Measurements from ENCODE around the gene FBLN2. TPM values are rescaled to one million over a fixed set of nuclear protein-coding genes. Genes with fewer than 3 reads are reported as not detected.

The FBLN2 gene
- total and polyA plus RNA-seq, 7 experiments from 2014 or later, result 0.11 to 1.5 TPM; not detected in 5

GRCh38 chr3:13547591-13548371, 1.1 kb upstream of the FBLN2 start:
- H3K27me3 Mint-ChIP-seq, result peaks cover 31 to 52% (median 46%) of the 10 kb centered on the region in 5 donors

GRCh38 chr3:13549623-13550422, 898 bp downstream of the FBLN2 start:
- Mint-ChIP-seq H3K4me1 (peaks cover 12 to 24% (median 19%) of the 10 kb centered on the region in 7 donors), H3K4me3 (peak overlapping the region; percentile 50 to 90 (median 78)), H3K27ac (peak overlapping the region in 2 of 9 donors; percentile 45 to 71), H3K36me3 (peaks cover 0 to 5% (median 3%) of the 10 kb centered on the region in 5 donors), H3K9me3 (peaks cover 0 to 3% (median 0%) of the 10 kb centered on the region in 11 donors), H3K27me3 (peaks cover 28 to 64% (median 49%) of the 10 kb centered on the region in 5 donors)
- ChIA-PET CTCF (no interaction called here), POLR2A (no interaction called here)
- peak; percentile 30 for ATAC-seq
- Histone ChIP-seq H3K4me3 (ENCODE audit: low read length) (no peak overlapping the region), H3K36me3 (ENCODE audit: control insufficient read depth in 2 of 3, insufficient read depth in 3 of 3, low read length in 3 of 3) (no peaks in the 10 kb centered on the region), H3K27ac (ENCODE audit: low read depth, low read length) (no peak overlapping the region), H3K9me3 (ENCODE audit: control insufficient read depth in 2 of 3, low read length in 3 of 3) (no peaks in the 10 kb centered on the region), H3K27me3 (ENCODE audit: control insufficient read depth in 2 of 2, insufficient read depth in 2 of 2, low read length in 2 of 2) (peaks cover 0 to 7% of the 10 kb centered on the region in 2 donors), H3K4me1 (ENCODE audit: control insufficient read depth in 2 of 2, insufficient read depth in 2 of 2, low read length in 2 of 2) (peaks cover 0 to 5% of the 10 kb centered on the region in 2 donors)
- DNase-seq, result peak in 3 of 9 donors; percentile 2 to 25 (median 10)
- intact Hi-C loops (cut with micrococcal nuclease), result no loop called here

More at GRCh38 chr3:13547591-13548371, 1.1 kb upstream of the FBLN2 start:
- peaks cover 22 to 35% (median 30%) of the 10 kb centered on the region in 7 donors for H3K4me1 Mint-ChIP-seq
- H3K4me1 ChIP-seq (ENCODE audit: control insufficient read depth in 2 of 2, insufficient read depth in 2 of 2, low read length in 2 of 2), result peaks cover 0 to 12% of the 10 kb centered on the region in 2 donors
- H3K36me3 Mint-ChIP-seq, result peaks cover 0 to 5% (median 3%) of the 10 kb centered on the region in 5 donors
- H3K4me3 ChIP-seq (ENCODE audit: low read length), result no peak overlapping the region
- H3K9me3 ChIP-seq (ENCODE audit: control insufficient read depth in 2 of 3, low read length in 3 of 3), result no peaks in the 10 kb centered on the region
- DNase-seq (no peak), ATAC-seq (no peak)
- POLR2A ChIA-PET, result no interaction called here
- H3K27ac ChIP-seq (ENCODE audit: low read depth, low read length), result no peak overlapping the region
- no peaks in the 10 kb centered on the region for H3K36me3 ChIP-seq (ENCODE audit: control insufficient read depth in 2 of 3, insufficient read depth in 3 of 3, low read length in 3 of 3)
- H3K27me3 ChIP-seq (ENCODE audit: control insufficient read depth in 2 of 2, insufficient read depth in 2 of 2, low read length in 2 of 2), result peaks cover 0 to 7% of the 10 kb centered on the region in 2 donors
- peak overlapping the region; percentile 52 to 82 (median 70) for H3K4me3 Mint-ChIP-seq
- CTCF ChIA-PET, result no interaction called here
- peaks cover 0 to 3% (median 0%) of the 10 kb centered on the region in 11 donors for H3K9me3 Mint-ChIP-seq
- H3K27ac Mint-ChIP-seq, result peak overlapping the region in 1 of 9 donors; percentile 15
- intact Hi-C loops (cut with micrococcal nuclease), result no loop called here

DNA sequence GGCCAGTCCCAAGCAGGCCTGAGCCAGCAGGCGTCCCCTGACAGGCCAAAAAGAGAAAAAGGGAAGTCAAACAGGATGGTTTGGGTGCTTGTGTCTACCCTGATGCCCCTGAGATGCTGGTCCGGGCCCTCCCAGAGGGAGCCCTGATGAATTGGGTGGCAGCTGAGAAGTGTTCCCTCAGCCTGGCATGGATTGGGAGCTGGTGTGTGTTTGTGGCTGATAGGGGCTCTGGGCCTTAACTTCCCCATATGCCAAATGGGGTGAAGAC, 1.4 kb downstream of the FBLN2 start:
- CTCF ChIA-PET, result no interaction called here
- H3K4me3 ChIP-seq (ENCODE audit: low read length), result no peak overlapping the region
- ATAC-seq (no peak), DNase-seq (no peak)
- no peaks in the 10 kb centered on the region for H3K36me3 ChIP-seq (ENCODE audit: control insufficient read depth in 2 of 3, insufficient read depth in 3 of 3, low read length in 3 of 3)
- H3K4me1 Mint-ChIP-seq, result peaks cover 7 to 19% (median 14%) of the 10 kb centered on the region in 7 donors
- H3K9me3 Mint-ChIP-seq, result peaks cover 0 to 3% (median 0%) of the 10 kb centered on the region in 11 donors
- peaks cover 0 to 5% (median 3%) of the 10 kb centered on the region in 5 donors for H3K36me3 Mint-ChIP-seq
- H3K27me3 ChIP-seq (ENCODE audit: control insufficient read depth in 2 of 2, insufficient read depth in 2 of 2, low read length in 2 of 2), result peaks cover 0 to 7% of the 10 kb centered on the region in 2 donors
- no peak overlapping the region for H3K27ac ChIP-seq (ENCODE audit: low read depth, low read length)
- no peaks in the 10 kb centered on the region for H3K9me3 ChIP-seq (ENCODE audit: control insufficient read depth in 2 of 3, low read length in 3 of 3)
- H3K27ac Mint-ChIP-seq, result no peak overlapping the region
- intact Hi-C loops (cut with micrococcal nuclease), result no loop called here
- H3K4me1 ChIP-seq (ENCODE audit: control insufficient read depth in 2 of 2, insufficient read depth in 2 of 2, low read length in 2 of 2), result no peaks in the 10 kb centered on the region
- POLR2A ChIA-PET, result no interaction called here
- peak overlapping the region in 2 of 10 donors; percentile 67 to 90 for H3K4me3 Mint-ChIP-seq
- peaks cover 23 to 59% (median 44%) of the 10 kb centered on the region in 5 donors for H3K27me3 Mint-ChIP-seq

GRCh38 chr3:13550791-13551360, 2.0 kb downstream of the FBLN2 start:
- H3K9me3 Mint-ChIP-seq, result peaks cover 0 to 3% (median 0%) of the 10 kb centered on the region in 11 donors
- peaks cover 0 to 7% of the 10 kb centered on the region in 2 donors for H3K27me3 ChIP-seq (ENCODE audit: control insufficient read depth in 2 of 2, insufficient read depth in 2 of 2, low read length in 2 of 2)
- ATAC-seq (no peak), DNase-seq (no peak)
- ChIA-PET POLR2A (no interaction called here), CTCF (no interaction called here)
- H3K4me1 Mint-ChIP-seq, result peaks cover 3 to 17% (median 12%) of the 10 kb centered on the region in 7 donors
- no peak overlapping the region for H3K27ac Mint-ChIP-seq
- no peak overlapping the region for H3K4me3 Mint-ChIP-seq
- H3K27ac ChIP-seq (ENCODE audit: low read depth, low read length), result no peak overlapping the region
- intact Hi-C loops (cut with micrococcal nuclease), result no loop called here
- no peaks in the 10 kb centered on the region for H3K36me3 ChIP-seq (ENCODE audit: control insufficient read depth in 2 of 3, insufficient read depth in 3 of 3, low read length in 3 of 3)
- H3K4me3 ChIP-seq (ENCODE audit: low read length), result no peak overlapping the region
- peaks cover 0 to 5% (median 3%) of the 10 kb centered on the region in 5 donors for H3K36me3 Mint-ChIP-seq
- peaks cover 21 to 57% (median 42%) of the 10 kb centered on the region in 5 donors for H3K27me3 Mint-ChIP-seq
- H3K9me3 ChIP-seq (ENCODE audit: control insufficient read depth in 2 of 3, low read length in 3 of 3), result no peaks in the 10 kb centered on the region
- H3K4me1 ChIP-seq (ENCODE audit: control insufficient read depth in 2 of 2, insufficient read depth in 2 of 2, low read length in 2 of 2), result no peaks in the 10 kb centered on the region

DNA sequence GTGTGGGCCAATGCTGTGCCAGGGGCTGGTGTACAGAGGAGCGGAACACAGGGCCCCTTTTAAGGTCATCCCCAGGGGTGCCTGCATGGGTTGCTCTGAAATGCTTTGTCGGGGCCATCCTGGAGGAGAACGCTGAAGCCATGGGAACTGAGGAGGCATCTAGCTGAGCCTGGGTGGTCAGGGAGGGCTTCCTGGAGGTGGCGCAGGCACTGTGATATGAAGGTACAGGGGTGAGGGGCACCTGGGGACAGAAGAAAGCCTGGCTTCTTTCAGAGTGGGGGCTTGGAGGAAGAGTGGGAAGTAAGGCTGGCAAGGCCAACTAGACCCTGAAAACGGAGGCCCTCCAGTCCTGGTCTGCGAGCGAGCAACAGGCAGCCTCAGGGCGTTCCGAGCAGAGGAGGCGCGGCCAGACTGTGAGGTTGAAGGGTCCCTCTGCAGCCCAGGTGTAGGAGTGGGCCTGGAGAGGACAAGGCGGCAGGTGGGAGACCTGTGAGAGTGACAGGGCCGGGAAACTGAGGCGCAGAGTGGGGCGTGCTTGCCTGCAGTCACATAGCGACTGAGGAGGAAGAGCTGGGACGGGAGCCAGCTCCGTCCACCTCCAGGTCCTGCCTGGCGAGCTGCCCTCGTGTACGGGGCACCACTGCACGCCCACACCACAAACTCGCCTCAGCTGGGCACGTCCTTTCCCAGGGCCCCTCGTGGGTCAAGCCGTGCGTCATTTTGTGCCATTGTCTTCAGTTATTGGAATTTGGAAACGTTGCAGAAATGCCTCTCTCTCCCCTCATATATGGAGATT, 4.1 kb downstream of the FBLN2 start:
- H3K4me3 ChIP-seq (ENCODE audit: low read length), result no peak overlapping the region
- Mint-ChIP-seq H3K4me3 (no peak overlapping the region), H3K9me3 (peaks cover 0 to 3% (median 0%) of the 10 kb centered on the region in 11 donors), H3K4me1 (peaks cover 3 to 12% (median 11%) of the 10 kb centered on the region in 7 donors), H3K27ac (peak overlapping the region in 1 of 9 donors; percentile 46), H3K27me3 (peaks cover 13 to 54% (median 23%) of the 10 kb centered on the region in 5 donors), H3K36me3 (peaks cover 0 to 5% (median 3%) of the 10 kb centered on the region in 5 donors)
- DNase-seq, result no peak
- no peaks in the 10 kb centered on the region for H3K9me3 ChIP-seq (ENCODE audit: control insufficient read depth in 2 of 3, low read length in 3 of 3)
- peaks cover 0 to 6% of the 10 kb centered on the region in 2 donors for H3K27me3 ChIP-seq (ENCODE audit: control insufficient read depth in 2 of 2, insufficient read depth in 2 of 2, low read length in 2 of 2)
- no peaks in the 10 kb centered on the region for H3K36me3 ChIP-seq (ENCODE audit: control insufficient read depth in 2 of 3, insufficient read depth in 3 of 3, low read length in 3 of 3)
- ATAC-seq, result no peak
- intact Hi-C loops (cut with micrococcal nuclease), result no loop called here
- ChIA-PET CTCF (no interaction called here), POLR2A (no interaction called here)
- H3K4me1 ChIP-seq (ENCODE audit: control insufficient read depth in 2 of 2, insufficient read depth in 2 of 2, low read length in 2 of 2), result no peaks in the 10 kb centered on the region
- H3K27ac ChIP-seq (ENCODE audit: low read depth, low read length), result no peak overlapping the region

GRCh38 chr3:13553686-13554085, 4.8 kb downstream of the FBLN2 start:
- Histone ChIP-seq H3K4me3 (ENCODE audit: low read length) (no peak overlapping the region), H3K4me1 (ENCODE audit: control insufficient read depth in 2 of 2, insufficient read depth in 2 of 2, low read length in 2 of 2) (no peaks in the 10 kb centered on the region), H3K9me3 (ENCODE audit: control insufficient read depth in 2 of 3, low read length in 3 of 3) (no peaks in the 10 kb centered on the region), H3K27ac (ENCODE audit: low read depth, low read length) (no peak overlapping the region), H3K36me3 (ENCODE audit: control insufficient read depth in 2 of 3, insufficient read depth in 3 of 3, low read length in 3 of 3) (no peaks in the 10 kb centered on the region), H3K27me3 (ENCODE audit: control insufficient read depth in 2 of 2, insufficient read depth in 2 of 2, low read length in 2 of 2) (no peaks in the 10 kb centered on the region)
- ATAC-seq (no peak), DNase-seq (no peak)
- ChIA-PET POLR2A (no interaction called here), CTCF (no interaction called here)
- intact Hi-C loops (cut with micrococcal nuclease), result no loop called here
- H3K9me3 Mint-ChIP-seq, result peaks cover 0 to 3% (median 0%) of the 10 kb centered on the region in 11 donors
- H3K4me3 Mint-ChIP-seq, result no peak overlapping the region
- peaks cover 3 to 7% (median 6%) of the 10 kb centered on the region in 7 donors for H3K4me1 Mint-ChIP-seq
- no peak overlapping the region for H3K27ac Mint-ChIP-seq
- H3K27me3 Mint-ChIP-seq, result peaks cover 8 to 49% (median 21%) of the 10 kb centered on the region in 5 donors
- H3K36me3 Mint-ChIP-seq, result peaks cover 0 to 5% (median 0%) of the 10 kb centered on the region in 5 donors
